GM18505 (cell line): Measurements from ENCODE around the gene PFDN4.

Experiments used
- ATAC-seq: cut with Tn5 transposase; IDR thresholded peaks from one replicate; pipeline ENCODE4 v1.9.1; 2021; ENCODE audit not compliant: unreplicated experiment
- POLR2A ChIP-seq: IDR thresholded peaks from 4 replicates; pipeline ENCODE4 v1.6.1; 2011; ENCODE audit warnings: borderline replicate concordance; ENCODE audit not compliant: insufficient read depth, insufficient read length; ENCODE audit errors: extremely low read depth

PFDN4 gene

DNA sequence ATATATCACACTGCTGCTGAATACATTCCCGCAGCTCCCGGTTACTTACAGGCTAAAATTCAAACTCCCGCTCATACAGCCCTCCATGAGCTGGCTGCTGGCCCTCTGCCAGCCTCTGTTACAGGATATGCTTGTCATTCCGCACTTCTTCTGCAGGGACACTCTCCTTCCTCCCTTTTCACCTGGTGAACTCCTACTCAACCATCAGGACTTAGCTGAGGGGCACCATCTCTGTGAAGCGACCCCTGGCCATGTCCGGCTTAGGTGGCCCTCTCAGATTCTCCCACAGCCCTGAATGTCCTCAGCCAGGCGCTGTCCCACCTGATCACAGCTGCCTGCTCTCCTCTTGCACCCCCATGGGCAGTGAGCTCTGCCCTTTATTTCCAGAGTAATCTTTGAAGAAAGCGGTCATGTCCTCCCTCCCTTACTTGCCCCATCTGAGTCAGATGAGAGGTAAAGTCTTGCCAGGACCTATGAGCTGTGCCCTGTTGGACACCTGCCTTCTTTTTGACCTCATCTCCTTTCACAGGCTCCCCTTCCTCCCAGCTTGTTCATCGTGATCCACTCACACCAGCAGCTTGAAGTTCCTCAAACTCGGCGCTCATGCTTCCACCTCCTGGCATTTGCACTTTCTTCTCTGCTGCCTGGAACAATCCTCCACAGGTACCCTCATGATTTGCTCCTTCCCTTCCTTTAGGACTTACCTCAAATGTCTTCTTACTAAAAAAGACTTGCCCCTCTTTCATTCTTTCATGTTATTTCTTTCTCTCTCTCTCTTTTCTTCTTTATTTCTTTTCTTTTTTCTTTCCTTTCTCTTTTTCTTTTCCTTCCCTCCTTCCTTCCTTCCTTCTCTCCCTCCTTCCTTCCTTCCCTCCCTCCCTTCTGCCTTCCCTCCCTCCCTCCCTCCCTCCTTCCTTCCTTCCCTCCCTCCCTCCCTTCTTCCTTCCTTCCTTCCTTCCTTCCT lies 39.7 kb upstream of the PFDN4 start:
- TF ChIP-seq POLR2A, result no peak
- no peak for ATAC-seq

DNA sequence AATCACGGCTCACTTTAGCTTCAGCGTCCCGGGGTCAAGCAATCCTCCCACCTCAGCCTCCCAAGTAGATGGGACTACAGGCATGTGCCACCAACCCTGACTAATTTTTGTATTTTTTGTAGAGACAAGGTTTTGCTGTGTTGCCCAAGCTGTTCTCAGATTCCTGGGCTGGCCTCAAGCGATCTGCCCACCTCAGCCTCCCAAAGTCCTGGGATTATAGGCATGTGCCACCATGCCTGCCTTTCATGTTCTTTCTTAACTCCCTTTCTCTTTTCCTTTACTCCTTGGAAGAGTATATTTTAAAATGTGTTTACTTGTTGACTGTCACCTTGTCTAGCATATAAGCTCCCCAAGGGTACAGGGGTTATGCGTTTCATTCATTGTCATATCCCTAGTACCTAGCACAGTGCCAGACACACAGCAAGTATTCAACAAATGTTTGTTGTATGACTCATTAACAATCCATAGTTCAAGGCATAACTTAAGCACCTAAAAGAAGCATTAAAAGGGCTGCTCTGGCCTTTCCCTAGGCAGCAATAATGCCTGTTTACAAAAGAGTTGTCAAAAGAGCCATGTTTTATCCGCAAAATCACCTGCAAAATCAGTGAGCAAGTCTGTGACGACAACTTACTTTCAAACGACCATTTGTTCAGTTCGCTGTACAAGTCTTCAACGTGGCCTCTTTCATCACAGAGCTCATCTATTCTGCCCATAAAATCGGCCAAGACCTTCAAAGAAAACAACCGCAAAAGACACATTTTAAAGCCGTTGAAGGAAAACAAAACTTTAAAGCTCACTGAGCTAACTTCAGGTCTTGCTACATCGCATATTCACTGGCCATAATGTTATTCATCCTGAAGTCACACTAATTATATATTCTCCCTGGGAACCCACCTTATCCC lies 38.7 kb upstream of the PFDN4 start:
- ATAC-seq, result no peak
- TF ChIP-seq POLR2A, result no peak

DNA sequence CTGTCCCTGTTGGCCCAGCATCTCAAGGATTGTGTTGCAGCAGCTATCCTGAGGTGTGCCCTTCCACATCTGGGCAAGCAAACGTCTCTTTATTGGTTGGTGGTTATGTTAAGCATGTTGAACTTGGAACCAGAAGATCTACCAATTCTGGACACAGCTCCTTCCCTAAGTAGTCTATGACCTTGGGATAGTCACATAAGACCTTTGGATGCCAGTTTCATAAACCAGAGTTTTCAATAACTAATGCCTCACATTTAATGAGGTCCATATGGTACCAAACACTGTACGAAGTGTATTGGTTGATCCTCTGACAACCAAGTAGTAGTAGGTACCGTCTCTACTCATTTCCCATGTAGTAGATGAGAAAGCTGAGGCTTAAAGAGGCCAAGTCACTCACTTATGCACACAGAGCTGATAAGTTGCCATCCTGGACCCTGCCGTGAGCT lies 37.8 kb upstream of the PFDN4 start:
- ATAC-seq, result no peak
- no peak for TF ChIP-seq POLR2A

DNA sequence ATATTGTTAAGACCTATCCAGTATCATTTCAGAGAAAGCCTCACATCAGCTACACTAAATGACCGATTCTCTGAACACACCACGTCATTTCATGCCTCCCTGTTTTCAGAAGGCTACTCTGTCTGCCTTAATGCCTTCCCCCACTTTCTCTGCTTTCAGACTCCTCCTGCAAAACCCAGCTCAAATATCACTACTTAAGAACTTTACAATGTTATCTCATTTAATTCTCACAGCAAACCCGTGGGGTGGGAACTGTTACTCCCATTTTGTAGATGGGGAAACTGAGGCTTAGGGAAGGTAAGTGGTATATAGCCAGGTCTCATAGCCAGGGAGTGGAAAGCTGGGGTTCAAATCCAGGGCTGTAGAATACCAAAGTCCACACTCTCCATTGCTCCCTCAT lies 36.9 kb upstream of the PFDN4 start:
- no peak for ATAC-seq
- no peak for TF ChIP-seq POLR2A

DNA sequence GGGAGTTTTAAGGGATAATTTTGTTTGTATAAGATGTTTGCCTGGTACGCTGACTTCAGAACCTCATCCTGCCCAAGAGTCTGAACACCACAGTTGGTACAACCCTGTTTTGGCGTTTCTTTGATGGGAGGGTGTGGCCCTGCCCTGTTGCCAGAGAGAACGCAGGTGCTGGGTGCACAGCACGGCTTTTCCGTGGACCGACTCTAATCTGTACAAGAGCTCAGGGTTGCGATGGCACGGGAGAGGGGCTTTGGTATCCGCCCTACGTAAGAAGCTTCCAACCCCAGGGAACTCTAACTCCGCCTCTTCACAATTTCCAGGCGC lies 35.4 kb upstream of the PFDN4 start:
- ATAC-seq, result no peak
- no peak for TF ChIP-seq POLR2A

DNA sequence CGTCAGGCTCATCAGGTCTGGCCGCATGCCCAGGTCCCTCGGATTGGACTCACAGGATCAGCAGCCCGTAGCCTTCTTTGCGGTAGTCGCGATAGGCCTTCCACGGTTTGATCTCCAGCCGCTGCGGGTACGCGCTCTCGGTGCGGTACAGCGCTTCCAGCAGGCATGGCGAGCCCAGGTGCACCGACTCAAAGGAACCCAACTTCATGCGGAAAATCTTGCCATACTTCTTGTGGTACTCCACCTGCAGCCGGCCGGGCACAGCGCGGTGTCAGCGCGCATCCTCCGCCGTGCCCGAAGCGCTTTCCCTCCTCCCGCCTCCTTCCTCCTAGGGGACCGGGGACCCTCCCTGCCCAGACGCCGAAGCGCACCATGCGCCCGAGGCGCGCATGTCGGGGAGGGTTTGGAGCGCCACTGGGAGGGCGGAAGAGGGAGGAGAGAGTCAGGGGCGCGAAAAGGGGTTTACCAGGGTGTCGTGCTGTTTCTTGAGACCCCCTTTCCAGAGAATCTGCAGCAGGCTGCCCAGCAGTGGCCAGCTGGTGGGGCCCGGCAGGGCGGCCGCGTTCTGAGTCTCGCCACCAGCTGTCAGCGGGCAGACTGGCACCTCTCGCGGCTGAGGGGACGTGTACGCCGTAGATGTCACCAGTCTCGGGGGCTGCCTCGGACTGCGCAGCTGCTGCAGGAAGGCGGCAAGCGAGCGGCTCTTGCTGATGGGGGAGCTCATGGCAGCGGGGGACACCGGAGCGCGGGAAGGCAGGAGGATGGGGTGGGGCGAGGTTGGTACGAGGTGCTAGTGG lies 34.8 kb upstream of the PFDN4 start:
- ATAC-seq, result no peak
- TF ChIP-seq POLR2A, result no peak

DNA sequence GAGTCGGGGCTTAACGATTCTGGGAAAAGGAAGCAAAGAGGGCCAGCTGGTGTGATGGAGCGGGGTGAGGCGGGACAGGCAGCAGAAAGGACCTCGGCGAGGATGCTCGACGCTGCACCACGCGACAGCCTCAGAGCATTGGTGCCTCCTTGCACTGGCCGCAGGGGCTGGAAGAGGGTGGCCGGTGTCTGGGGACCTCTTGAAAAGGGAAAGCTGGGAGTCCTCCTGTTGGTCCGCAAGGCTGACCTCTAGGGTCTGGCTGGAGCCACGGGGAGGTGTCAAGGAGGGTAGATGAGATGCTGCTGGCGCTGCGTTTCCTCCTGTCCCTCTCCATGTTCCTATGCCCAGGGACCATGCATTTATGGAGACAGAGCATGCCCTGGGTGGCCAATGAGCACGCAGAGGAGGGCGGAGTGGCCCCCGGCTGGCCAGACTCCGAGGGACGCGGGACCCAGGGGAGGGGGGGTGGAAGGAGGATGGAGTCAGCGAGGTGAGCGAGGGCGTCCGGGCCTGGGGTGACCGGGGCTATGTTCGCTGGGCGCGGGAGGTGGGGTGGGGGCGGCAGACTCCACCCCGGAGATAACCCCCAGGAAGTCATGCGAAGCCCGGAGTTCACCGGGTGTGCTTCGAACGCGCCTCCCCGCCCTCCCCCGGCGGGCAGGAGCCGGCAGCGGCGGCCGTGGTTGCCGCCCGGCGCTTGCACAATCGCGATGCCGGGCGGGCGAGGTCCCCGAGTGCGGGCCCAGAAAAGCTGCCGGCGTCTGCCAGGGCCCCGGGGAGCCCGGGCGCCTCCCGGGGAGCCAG lies 34.0 kb upstream of the PFDN4 start, which contains the start of gene CYP24A1:
TSS of gene CYP24A1 (minus strand) at position 334 of the 804 bp plus-strand sequence. CDS start 407 bp downstream, outside the sequence.
- no peak for ATAC-seq
- no peak for TF ChIP-seq POLR2A

DNA sequence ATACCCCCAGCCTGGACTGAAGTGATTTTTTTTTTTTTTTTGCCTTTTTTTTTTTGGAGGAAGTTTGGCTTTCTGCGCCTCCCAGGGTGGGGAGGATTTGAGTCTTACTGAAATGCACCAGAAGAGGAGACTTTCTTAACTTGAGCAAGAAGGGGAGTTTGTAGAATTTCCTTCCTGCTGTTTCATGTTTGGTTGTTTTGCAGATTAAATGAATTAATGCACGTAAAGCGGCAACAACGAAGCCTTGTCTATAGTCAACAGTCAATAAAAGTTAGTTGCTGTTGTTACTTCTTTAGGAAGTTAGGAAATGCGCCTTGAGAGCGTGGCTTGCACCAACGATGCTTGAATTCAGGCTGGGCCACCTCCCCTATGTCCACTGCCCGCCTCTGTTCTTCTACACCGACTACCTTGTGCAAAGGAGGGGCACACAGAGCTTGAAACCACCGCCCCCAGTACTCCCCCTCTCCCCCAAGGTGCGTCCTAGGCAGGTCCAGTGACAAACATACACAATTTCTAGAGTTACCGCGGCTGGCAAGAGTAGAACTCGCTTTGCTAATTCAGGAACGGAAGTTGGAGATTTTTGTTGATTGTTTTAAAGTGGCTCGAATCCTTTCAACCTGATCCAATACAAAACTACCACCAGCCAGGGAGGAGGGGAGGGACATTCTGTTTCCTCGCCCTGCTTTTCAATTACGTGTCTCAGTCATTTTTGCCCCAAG lies 33.3 kb upstream of the PFDN4 start:
- no peak for ATAC-seq
- no peak for TF ChIP-seq POLR2A

DNA sequence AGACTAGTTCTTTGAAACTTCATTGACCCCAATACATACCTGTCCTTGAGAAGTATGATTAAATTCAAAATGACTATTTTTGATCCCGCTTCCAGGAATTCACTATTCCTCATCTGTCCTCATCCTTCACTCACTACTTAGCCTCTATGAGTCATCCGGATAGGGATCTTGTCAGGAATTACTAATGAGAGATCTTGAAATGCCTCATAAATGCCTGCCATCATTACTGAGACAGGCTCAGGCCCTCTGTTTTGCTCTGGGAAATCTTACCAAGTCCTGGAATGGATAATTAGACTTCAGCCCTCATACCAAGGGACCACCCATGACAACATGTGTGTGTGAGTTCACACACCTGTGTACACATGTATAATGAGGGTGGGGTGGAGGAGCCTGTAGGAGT lies 31.3 kb upstream of the PFDN4 start:
- TF ChIP-seq POLR2A, result no peak
- ATAC-seq, result no peak

DNA sequence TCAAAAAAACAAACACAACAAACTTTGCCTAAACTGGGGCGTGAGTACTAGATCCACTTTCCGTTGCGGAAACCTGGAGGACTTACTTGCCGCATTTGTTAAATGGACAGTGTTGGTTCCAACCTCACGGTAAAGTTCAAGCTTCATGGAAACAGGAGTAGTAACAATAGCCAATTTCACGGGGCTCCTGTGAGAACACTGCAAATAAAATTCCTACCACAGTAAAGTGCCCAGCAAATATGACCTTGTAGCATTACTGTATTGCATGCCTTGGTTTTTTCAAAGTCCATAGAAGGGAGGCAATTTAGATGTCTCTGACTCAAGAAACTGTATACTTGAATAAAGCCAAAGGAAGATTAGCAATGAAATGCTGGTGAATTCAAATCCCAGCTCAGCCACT lies 30.5 kb upstream of the PFDN4 start:
- no peak for TF ChIP-seq POLR2A
- no peak for ATAC-seq

DNA sequence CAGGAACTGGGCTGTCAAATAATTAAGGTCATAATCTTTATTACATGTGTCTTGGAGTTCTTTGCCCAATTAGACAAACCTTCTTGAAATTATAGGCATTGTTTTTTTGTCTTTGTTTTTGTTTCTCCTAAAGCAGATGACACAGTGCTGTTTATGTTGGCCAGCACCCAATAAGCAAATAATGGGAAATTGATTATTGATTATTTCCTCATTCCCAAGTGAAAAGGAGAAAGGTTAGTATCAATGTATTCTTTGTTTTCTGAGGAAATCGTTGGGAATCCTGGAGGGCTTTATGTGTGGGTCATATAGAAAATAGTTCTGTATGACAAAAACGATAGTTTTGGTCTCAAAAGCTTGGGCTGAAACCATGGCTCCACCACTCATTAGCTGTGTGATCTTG lies 29.6 kb upstream of the PFDN4 start:
- TF ChIP-seq POLR2A, result no peak

More for the DNA sequence above, 29.6 kb upstream of the PFDN4 start:
- no peak for ATAC-seq
